Measurements from ENCODE around the gene SLBP.

Gene SLBP

DNA sequence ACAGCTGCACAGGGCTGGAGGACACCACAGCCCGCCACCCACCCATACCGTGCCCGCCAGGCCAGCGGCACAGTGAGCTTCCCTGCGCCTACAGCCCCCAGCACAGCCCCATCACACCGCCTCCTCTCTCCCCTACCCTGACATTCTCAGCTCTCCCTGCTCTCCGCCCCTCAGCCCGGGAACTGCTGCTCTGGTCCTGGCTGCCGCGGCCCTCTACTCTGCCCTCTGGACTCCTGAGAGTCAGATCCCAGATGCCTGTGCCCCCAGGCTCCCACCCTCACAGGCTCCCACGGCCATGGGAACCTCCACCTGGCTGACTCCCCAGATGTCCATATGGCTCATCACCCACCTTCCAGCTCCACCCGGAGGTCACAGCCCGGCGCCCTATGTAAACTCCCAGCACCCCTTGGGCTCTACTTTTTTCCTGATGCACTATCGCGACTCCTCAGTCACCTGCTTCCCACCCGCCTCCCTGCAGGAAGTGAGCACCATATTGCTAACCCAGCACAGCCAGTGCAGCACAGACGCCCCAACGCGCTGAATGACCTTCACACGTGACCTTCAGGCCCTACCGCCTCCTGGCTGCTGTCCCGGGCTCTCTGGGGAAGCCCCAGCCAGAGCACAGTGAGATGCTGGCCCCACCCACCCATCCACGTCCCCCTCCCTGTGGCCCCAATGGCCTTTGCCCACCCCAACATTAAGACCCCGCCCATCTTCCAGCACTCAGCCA is 51.0 kb downstream of the SLBP start:
- TF ChIP-seq, protein P1, sequence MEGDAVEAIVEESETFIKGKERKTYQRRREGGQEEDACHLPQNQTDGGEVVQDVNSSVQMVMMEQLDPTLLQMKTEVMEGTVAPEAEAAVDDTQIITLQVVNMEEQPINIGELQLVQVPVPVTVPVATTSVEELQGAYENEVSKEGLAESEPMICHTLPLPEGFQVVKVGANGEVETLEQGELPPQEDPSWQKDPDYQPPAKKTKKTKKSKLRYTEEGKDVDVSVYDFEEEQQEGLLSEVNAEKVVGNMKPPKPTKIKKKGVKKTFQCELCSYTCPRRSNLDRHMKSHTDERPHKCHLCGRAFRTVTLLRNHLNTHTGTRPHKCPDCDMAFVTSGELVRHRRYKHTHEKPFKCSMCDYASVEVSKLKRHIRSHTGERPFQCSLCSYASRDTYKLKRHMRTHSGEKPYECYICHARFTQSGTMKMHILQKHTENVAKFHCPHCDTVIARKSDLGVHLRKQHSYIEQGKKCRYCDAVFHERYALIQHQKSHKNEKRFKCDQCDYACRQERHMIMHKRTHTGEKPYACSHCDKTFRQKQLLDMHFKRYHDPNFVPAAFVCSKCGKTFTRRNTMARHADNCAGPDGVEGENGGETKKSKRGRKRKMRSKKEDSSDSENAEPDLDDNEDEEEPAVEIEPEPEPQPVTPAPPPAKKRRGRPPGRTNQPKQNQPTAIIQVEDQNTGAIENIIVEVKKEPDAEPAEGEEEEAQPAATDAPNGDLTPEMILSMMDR (IDR thresholded peaks at IDR 0.05): no peak

DNA sequence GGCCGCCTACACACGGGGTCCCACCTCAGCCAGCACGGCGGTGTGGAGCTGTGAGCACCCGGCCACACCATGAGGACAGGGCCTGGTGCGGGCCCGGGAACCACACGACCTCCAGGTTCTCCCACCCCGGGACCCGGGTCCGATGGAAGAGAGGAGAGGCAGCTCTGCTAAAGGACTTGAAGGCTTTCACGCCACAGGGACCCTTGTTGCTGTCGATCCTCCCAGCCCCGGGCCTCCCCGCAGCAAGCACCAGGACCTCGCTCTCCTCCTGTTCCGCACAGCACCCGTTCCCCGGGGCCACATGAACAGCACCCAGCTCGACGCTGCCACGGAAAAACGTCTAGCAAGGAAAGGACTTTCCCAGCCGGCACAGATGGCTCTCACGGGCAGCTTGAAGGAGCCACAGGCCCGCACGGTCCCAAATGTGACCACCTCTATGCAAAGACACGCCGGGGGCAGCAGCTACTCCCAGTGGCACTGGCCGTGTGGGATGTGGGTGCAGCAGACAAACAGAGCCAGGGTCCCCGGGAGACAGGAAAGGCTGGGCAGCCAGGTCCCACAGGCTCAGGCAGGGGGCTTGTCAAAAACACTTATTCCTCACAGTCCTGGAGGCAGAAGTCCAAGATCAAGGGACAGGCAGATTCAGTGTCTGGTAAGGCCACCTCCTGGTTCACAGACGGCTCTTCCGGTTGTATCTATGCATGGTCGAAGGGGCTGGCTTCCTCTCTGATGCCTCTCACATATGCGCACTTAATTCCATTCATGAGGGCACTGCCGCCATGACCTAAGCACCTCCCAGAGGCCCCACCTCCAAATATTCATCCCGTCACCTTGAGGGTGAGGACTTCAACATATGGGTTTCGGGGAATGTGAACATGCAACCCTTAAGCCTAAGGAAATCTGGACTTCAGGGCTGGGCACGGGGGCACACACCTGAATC is 52.7 kb downstream of the SLBP start:
- TF ChIP-seq, protein P1 (IDR thresholded peaks at IDR 0.05): no peak

GRCh38 chr4:1658581-1658980 is 53.5 kb downstream of the SLBP start:
- TF ChIP-seq, protein P1 (IDR thresholded peaks at IDR 0.05): no peak

DNA sequence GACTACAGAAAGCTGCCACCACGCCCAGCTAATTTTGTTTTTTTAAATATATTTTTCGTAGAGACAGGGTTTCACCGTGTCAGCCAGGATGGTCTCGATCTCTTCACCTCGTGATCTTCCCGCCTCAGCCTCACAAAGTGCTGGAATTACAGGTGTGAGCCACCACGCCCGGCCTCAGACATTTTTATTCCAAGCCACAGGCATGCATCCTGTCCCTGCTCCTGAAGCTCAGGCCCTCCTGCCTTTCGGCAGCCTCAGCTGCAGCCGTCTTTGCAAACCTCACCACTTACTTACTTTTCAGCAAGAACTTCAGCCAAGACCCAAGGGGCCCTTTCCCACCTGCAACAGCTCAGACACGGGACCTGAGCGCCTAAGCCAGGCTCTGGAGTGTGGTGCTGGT is 54.0 kb downstream of the SLBP start:
- TF ChIP-seq, protein P1 (IDR thresholded peaks at IDR 0.05): no peak

DNA sequence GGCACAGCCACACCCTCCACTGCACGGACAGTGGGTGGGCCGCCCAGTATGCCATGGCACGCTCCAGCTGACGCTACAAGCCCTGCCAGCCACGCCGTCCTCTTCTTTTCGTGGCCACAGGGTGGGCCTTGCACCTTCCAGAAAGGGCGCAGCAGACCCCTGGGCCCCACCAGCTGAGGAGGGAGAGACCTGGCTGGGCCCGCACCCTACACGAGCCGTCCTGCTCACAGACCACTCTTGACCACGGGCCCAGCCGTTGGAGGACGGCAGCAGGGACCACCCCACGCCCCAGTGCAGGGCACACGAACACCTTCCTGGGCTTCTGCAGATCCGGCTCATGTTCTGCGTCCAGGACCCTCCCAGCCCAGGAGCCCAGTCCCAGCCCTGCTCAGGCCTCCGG is 55.1 kb downstream of the SLBP start:
- TF ChIP-seq, protein P1 (IDR thresholded peaks at IDR 0.05): no peak

GRCh38 chr4:1656132-1656531 is 56.0 kb downstream of the SLBP start:
- TF ChIP-seq, protein P1 (IDR thresholded peaks at IDR 0.05): no peak

- TF ChIP-seq, protein P1 (IDR thresholded peaks at IDR 0.05): no peak
These were observed 56.4 kb downstream of the SLBP start for GRCh38 chr4:1655676-1656075.
